Liver (tissue), 3 donors: ENCODE data around the gene LSAMP.

Experiments
- RAD21 ChIP-seq, 2 donors: IDR thresholded peaks; 2 replicates each; pipeline ENCODE4 v1.6.1; 2016; ENCODE audit warnings: antibody characterized with exemption in 2 of 2, mild to moderate bottlenecking in 2 of 2
- TF ChIP-seq, protein P1 (sequence below): fragments of 150-350 bp; IDR thresholded peaks from 2 replicates; pipeline ENCODE4 v1.5.1; 2017; ENCODE audit warnings: improper control_type of control experiment, low read depth, low read length; ENCODE audit not compliant: missing input control
- donor health status: healthy.
- donor health status: healthy.

DNA sequence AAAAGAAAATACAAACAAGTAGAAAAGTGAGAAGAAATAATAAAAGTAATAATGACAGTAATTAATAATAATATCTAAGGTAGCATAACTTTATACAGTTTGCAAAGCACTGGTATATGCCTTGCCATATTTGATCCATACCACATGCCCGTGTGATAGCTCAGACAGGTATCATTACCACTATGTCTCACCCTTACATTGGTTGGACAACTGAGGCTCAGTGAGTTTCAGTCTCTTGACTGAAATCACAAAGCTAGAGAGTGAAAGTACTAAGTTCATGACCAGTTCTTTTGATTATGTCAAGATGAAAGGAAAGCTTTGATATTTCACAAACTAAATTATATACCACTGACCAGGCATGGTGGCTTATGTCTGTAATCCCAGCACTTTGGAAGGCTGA, 413.1 kb downstream of the LSAMP start:
- TF ChIP-seq, protein P1, sequence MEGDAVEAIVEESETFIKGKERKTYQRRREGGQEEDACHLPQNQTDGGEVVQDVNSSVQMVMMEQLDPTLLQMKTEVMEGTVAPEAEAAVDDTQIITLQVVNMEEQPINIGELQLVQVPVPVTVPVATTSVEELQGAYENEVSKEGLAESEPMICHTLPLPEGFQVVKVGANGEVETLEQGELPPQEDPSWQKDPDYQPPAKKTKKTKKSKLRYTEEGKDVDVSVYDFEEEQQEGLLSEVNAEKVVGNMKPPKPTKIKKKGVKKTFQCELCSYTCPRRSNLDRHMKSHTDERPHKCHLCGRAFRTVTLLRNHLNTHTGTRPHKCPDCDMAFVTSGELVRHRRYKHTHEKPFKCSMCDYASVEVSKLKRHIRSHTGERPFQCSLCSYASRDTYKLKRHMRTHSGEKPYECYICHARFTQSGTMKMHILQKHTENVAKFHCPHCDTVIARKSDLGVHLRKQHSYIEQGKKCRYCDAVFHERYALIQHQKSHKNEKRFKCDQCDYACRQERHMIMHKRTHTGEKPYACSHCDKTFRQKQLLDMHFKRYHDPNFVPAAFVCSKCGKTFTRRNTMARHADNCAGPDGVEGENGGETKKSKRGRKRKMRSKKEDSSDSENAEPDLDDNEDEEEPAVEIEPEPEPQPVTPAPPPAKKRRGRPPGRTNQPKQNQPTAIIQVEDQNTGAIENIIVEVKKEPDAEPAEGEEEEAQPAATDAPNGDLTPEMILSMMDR, result no peak
- TF ChIP-seq RAD21 (IDR thresholded peaks at IDR 0.05), result no peak
